Kidney (tissue), 14 donors: ENCODE data around the gene IRF5. TPM values are rescaled to one million over a fixed set of nuclear protein-coding genes. Genes with fewer than 3 reads are reported as not detected.

Experiments used
- DNase-seq, 5 donors: peaks; one replicate each; pipeline ENCODE4 v3.0.0-alpha.2; 2013 to 2020
- FAIRE-seq: peaks from 2 replicates; lab custom pipeline; 2012; peaks lifted over from hg19 to GRCh38; lab: Jason Lieb, UNC
- H3K27ac ChIP-seq, 2 donors: one replicate each; pipeline ENCODE4 v1.7.0; 2013; ENCODE audit warnings: low read depth in 2 of 2, low read length in 2 of 2, inconsistent platforms in 1 of 2
- H3K27me3 ChIP-seq: one replicate; pipeline ENCODE4 v1.7.1; 2013; ENCODE audit warnings: low read length, inconsistent platforms; ENCODE audit not compliant: control insufficient read depth, insufficient read depth
- H3K36me3 ChIP-seq, 3 donors: one replicate each; pipeline versions ENCODE4 v1.7.0 to v1.7.1; 2013; ENCODE audit warnings: low read length in 3 of 3, control low read depth in 1 of 3, inconsistent platforms in 1 of 3; ENCODE audit not compliant: insufficient read depth in 3 of 3, control insufficient read depth in 2 of 3
- H3K4me1 ChIP-seq, 3 donors: one replicate each; pipeline versions ENCODE4 v1.7.0 to v1.7.1; 2013; ENCODE audit warnings: low read length in 3 of 3, inconsistent platforms in 1 of 3, low read depth in 1 of 3; ENCODE audit not compliant: control insufficient read depth in 2 of 3, insufficient read depth in 2 of 3
- H3K4me3 ChIP-seq, 3 donors: one replicate each; pipeline versions ENCODE4 v1.7.0 to v1.8.1; 2013; ENCODE audit warnings: low read length in 3 of 3, control low read depth in 1 of 3, inconsistent platforms in 1 of 3
- H3K9ac ChIP-seq, 3 donors: one replicate each; pipeline versions ENCODE4 v1.7.0 to v1.7.1; 2013; ENCODE audit warnings: low read length in 3 of 3, control low read depth in 1 of 3, inconsistent platforms in 1 of 3
- H3K9me3 ChIP-seq, 3 donors: one replicate each; pipeline versions ENCODE4 v1.7.0 to v1.7.1; 2013; ENCODE audit warnings: low read length in 3 of 3, control low read depth in 1 of 3, inconsistent platforms in 1 of 3; ENCODE audit not compliant: control insufficient read depth in 2 of 3, insufficient read depth in 1 of 3
- intact Hi-C: fragments of 100-400 bp; cut with DNase I; formaldehyde crosslinking; loops from one replicate; pipeline ENCODE4 v1.11.1; 2022
- polyA plus RNA-seq: library from polyadenylated mRNA; stranded (reverse); fragments of 350-450 nt; fragmentation: Illumina TruSeq; extraction: RNeasy Lipid Tissue Mini Kit (QIAGEN cat#74804); gene quantifications from one replicate; pipeline ENCODE4 v1.2.3, GENCODE V29; 2014; ENCODE audit warnings: low read depth, low replicate concordance; ENCODE audit not compliant: insufficient read depth
- total RNA-seq: library from RNA; stranded (reverse); fragmentation: NEBNext Ultra II Directional; extraction: Animal tissue kit (Norgen Biotek cat#: 25700); gene quantifications from one replicate; pipeline ENCODE4 v1.2.1, GENCODE V29; 2021
- TF ChIP-seq, protein P1 (sequence below): IDR thresholded peaks from 3 replicates; pipeline ENCODE4 v1.5.1; 2012; ENCODE audit warnings: mild to moderate bottlenecking, moderate library complexity, borderline replicate concordance; ENCODE audit not compliant: insufficient read depth; ENCODE audit errors: extremely low read depth
- donor health status: control.
- donor health status: control.
- donor health status: control.
- donor health status: control.
- donor health status: control.
- donor health status: DM: yes; HTN: yes; CAD: no.
- donor health status: Normal renal cell carcinoma (clear cell type).

IRF5 gene
- total and polyA plus RNA-seq, 2 donors from 2014 or later = 13.0 to 27.1 TPM

DNA sequence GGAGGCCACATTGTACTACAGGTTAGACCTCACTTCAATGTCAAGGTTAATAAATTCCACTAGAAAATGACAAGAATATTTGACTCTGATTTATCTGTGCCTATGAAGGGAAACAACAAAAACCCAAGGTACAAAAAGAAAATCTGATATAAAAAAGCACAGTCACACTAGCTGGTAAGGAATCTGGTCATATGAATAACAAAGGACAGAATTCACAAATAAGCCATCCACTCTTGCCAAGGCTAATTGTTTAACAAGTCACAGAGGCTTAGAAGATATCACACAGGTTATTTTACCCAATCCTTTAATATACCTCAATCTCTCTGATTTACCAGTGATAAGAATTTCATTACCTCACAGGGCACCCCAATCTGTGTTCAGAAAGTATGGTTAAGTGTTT, 47.9 kb downstream of the IRF5 start:
- TF ChIP-seq, protein P1, sequence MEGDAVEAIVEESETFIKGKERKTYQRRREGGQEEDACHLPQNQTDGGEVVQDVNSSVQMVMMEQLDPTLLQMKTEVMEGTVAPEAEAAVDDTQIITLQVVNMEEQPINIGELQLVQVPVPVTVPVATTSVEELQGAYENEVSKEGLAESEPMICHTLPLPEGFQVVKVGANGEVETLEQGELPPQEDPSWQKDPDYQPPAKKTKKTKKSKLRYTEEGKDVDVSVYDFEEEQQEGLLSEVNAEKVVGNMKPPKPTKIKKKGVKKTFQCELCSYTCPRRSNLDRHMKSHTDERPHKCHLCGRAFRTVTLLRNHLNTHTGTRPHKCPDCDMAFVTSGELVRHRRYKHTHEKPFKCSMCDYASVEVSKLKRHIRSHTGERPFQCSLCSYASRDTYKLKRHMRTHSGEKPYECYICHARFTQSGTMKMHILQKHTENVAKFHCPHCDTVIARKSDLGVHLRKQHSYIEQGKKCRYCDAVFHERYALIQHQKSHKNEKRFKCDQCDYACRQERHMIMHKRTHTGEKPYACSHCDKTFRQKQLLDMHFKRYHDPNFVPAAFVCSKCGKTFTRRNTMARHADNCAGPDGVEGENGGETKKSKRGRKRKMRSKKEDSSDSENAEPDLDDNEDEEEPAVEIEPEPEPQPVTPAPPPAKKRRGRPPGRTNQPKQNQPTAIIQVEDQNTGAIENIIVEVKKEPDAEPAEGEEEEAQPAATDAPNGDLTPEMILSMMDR = no peak
- no peak overlapping the region for H3K4me3 ChIP-seq
- DNase-seq = no peak

DNA sequence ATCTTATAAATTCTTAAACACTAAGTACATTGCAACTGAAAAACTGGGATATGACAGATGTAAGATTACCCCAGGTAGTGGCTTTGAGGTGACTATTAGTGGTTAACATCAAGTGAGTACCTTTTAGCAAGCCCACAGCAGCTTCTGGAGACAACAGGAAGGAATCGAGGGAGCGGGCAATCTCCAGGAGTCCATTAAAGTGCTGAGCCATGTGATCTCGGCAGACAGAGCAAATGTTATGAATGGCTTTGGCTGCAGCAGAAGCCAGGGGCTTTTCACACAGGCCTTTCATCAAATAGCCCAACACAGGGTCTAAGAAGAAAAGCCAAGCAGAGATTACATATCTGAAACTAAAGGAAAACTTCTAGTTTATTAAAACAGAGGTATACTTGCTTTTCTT, 48.9 kb downstream of the IRF5 start:
- Histone ChIP-seq H3K36me3 (peaks cover 3 to 50% (median 23%) of the 10 kb centered on the region in 3 donors), H3K4me3 (no peak overlapping the region), H3K27me3 (no peaks in the 10 kb centered on the region), H3K9me3 (no peaks in the 10 kb centered on the region), H3K27ac (no peak overlapping the region), H3K9ac (no peak overlapping the region), H3K4me1 (no peaks in the 10 kb centered on the region)
- DNase-seq = no peak
- FAIRE-seq = no peak
- TF ChIP-seq, protein P1 = no peak
- intact Hi-C loops = no loop called here

More for the DNA sequence above, 47.9 kb downstream of the IRF5 start:
- intact Hi-C loops = no loop called here
- no peaks in the 10 kb centered on the region for H3K27me3 ChIP-seq
- H3K4me1 ChIP-seq = no peaks in the 10 kb centered on the region
- no peak for FAIRE-seq
- no peaks in the 10 kb centered on the region for H3K9me3 ChIP-seq
- peaks cover 3 to 44% (median 20%) of the 10 kb centered on the region in 3 donors for H3K36me3 ChIP-seq
- H3K9ac ChIP-seq = no peak overlapping the region
- H3K27ac ChIP-seq = no peak overlapping the region

DNA sequence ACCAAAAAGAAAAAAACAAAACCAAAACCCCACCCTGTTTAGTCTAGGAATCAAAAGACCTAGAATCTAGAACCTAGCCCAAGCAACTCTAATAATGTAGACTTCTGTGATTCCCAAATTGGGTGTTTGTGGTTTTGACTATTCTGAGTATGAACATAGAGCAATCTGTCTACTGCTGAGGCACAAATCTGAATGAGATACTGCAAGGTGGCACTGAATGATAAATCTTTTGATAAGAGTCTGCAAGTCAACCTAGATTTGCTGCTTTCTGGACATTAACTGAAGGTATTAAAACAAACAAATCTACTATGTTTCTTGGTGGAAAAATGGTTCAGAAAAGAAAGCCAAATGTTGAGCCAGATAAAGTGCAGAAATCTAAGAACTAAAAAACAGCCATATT, 50.6 kb downstream of the IRF5 start:
- Histone ChIP-seq H3K9ac (no peak overlapping the region), H3K36me3 (peaks cover 3 to 46% (median 15%) of the 10 kb centered on the region in 3 donors), H3K27me3 (no peaks in the 10 kb centered on the region), H3K9me3 (no peaks in the 10 kb centered on the region), H3K4me3 (no peak overlapping the region), H3K27ac (no peak overlapping the region), H3K4me1 (no peaks in the 10 kb centered on the region)
- DNase-seq (no peak), FAIRE-seq (no peak)
- intact Hi-C loops = no loop called here
- TF ChIP-seq, protein P1 = no peak

- FAIRE-seq = no peak
- intact Hi-C loops = no loop called here
- H3K36me3 ChIP-seq = peaks cover 3 to 47% (median 10%) of the 10 kb centered on the region in 3 donors
- H3K4me1 ChIP-seq = no peaks in the 10 kb centered on the region
- TF ChIP-seq, protein P1 = no peak
- H3K4me3 ChIP-seq = no peak overlapping the region
- no peak overlapping the region for H3K9ac ChIP-seq
- H3K9me3 ChIP-seq = no peaks in the 10 kb centered on the region
- no peak overlapping the region for H3K27ac ChIP-seq
- no peak for DNase-seq
- no peaks in the 10 kb centered on the region for H3K27me3 ChIP-seq
Measured at GRCh38 chr7:128989961-128990360, 52.2 kb downstream of the IRF5 start.
